ENCODE measurements around the gene DDRGK1. TPM values are rescaled to one million over a fixed set of nuclear protein-coding genes. Genes with fewer than 3 reads are reported as not detected.

Gene DDRGK1
- total RNA-seq, result 34.7 and 41.2 TPM in 2 replicates

GRCh38 chr20:3204124-3204794 lies at the start of gene DDRGK1:
Gene DDRGK1 (minus strand): TSS chr20:3204682. CDS start chr20:3204627, 55 bp downstream.

GRCh38 chr20:3239026-3239866 lies 34.8 kb upstream of the DDRGK1 start, which contains the start of gene SLC4A11:
Gene SLC4A11 (minus strand): TSS chr20:3239190. CDS start chr20:3239137, 53 bp downstream.

GRCh38 chr20:3209257-3209945 lies 4.9 kb upstream of the DDRGK1 start, which contains the start of gene ITPA:
Gene ITPA (plus strand): TSS chr20:3209498. CDS start chr20:3209552, 54 bp downstream.

GRCh38 chr20:3172933-3173609 lies 31.4 kb downstream of the DDRGK1 start, which contains the start of gene LZTS3:
Gene LZTS3 (minus strand): TSS chr20:3173549. CDS start chr20:3167163, 6,386 bp downstream.

Other genes starting within 250 kb of the DDRGK1 start
- 0.28 TPM in 1 of 2 replicates, not detected in the other for gene GNRH2, start 161.1 kb downstream of the DDRGK1 start, total RNA-seq
- 35.5 and 56.7 TPM in 2 replicates for gene MRPS26, start 158.6 kb downstream of the DDRGK1 start, total RNA-seq
- not detected in 2 replicates for gene OXT, start 133.1 kb downstream of the DDRGK1 start, total RNA-seq
- gene AVP, start 120.0 kb downstream of the DDRGK1 start, total RNA-seq, result not detected in 2 replicates
- gene FASTKD5, start 44.8 kb downstream of the DDRGK1 start, total RNA-seq, result 9.0 and 15.7 TPM in 2 replicates
- gene UBOX5, start 44.8 kb downstream of the DDRGK1 start, total RNA-seq, result 2.5 TPM in 2 replicates
- 3.8 and 8.2 TPM in 2 replicates for gene LZTS3, start 31.1 kb downstream of the DDRGK1 start, total RNA-seq
- 21.4 and 53.7 TPM in 2 replicates for gene ITPA, start 4.8 kb upstream of the DDRGK1 start, total RNA-seq
- 0.38 and 0.85 TPM in 2 replicates for gene SLC4A11, start 34.5 kb upstream of the DDRGK1 start, total RNA-seq
- gene DNAAF9, start 203.0 kb upstream of the DDRGK1 start, total RNA-seq, result 8.8 and 11.6 TPM in 2 replicates